GM21367 (cell line): ENCODE data around the gene CYTH1.
"Not testable (repeated sequence)": the region's sequence is repeated elsewhere in the genome, so short reads cannot be mapped to it uniquely, and the experiment has no call there.

ENCODE experiments used
- ATAC-seq: cut with Tn5 transposase; IDR thresholded peaks from one replicate; pipeline ENCODE4 v1.9.1; 2021; ENCODE audit not compliant: unreplicated experiment

Gene CYTH1

GRCh38 chr17:78673395-78673794 lies 108.7 kb downstream of the CYTH1 start:
- ATAC-seq = no peak

- ATAC-seq = no peak
These were observed 109.2 kb downstream of the CYTH1 start for GRCh38 chr17:78672871-78673371.

GRCh38 chr17:78672005-78672404 lies 110.1 kb downstream of the CYTH1 start:
- ATAC-seq = no peak

- ATAC-seq = not testable (repeated sequence)
These were observed 110.4 kb downstream of the CYTH1 start for GRCh38 chr17:78671726-78672001.

- no peak for ATAC-seq
These were observed 111.0 kb downstream of the CYTH1 start for GRCh38 chr17:78670850-78671725.

DNA sequence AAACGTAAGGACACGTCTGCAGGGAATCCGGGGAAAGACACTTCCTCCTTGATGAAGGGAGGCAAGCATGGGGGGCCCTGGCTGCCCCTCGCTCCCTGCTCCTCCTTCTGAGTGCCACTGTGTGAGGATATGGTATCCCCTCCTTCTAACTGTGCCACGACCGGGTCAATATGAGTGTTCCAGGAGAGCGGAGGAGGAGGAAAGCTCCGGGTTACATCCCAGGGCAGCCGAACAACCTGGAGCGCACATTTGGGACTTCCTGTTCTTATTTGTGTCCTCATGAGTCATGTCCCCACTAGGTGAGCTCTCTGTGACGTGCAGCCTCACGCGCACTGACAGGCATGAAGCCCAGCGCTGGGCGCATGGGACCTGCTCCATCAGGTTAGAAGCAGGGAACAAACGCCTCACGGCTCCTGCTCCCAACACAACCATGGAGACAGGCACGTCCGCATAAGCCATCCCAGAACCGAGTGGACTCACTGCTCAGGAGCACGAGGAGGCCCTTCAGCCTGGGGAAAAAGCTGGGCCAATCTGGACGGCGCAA lies 112.0 kb downstream of the CYTH1 start:
- no peak for ATAC-seq

GRCh38 chr17:78669256-78669974 lies 112.7 kb downstream of the CYTH1 start:
- ATAC-seq = no peak

GRCh38 chr17:78668847-78669246 lies 113.2 kb downstream of the CYTH1 start:
- ATAC-seq = no peak

- no peak for ATAC-seq
These were observed 114.1 kb downstream of the CYTH1 start for GRCh38 chr17:78667741-78668640.

DNA sequence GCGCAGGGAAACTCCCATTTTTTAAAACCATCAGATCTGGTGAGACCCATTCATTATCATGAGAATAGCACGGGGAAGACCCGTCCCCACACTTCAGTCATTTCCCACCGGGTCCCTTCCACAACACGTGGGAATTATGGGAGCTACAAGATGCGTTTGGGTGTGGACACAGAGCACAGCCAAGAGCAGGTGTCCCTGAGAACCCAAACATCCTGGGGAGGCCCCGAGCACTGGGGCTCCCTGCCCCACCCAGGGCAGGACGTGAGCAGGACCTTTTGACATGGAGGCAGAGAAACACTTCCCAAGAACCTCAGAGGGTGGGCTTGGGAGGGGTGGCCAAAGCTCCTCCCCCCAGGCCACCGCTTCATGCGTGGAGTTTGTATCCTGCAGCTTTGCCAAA lies 115.0 kb downstream of the CYTH1 start:
- ATAC-seq = no peak

- no peak for ATAC-seq
These were observed 115.8 kb downstream of the CYTH1 start for GRCh38 chr17:78665952-78666920.

DNA sequence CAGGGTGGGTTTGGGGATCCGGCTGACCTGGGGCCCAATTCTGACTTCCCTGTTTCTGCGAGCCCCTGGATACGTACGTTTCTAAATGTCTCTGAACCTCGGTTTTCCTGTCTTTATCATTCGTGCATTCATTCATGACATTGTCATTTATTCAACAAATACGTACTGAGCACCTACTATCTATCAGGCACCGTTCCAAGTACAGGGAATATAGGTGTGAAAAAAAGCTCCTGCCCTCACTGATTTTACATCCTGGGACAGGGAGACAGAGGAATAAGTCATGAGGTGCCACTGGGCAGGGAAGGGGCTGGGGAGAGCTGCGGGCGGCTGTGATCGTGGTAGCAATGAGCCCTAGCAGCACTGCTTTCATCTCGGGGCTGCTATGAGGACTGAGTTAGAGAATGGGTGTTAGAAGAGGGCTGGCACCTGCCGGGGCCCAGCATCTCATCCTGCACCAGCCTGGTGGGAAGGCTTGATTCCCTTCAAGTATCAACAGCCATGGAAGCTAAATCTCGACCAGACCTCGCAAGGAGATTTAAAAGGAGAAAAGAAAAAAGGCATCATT lies 116.6 kb downstream of the CYTH1 start:
- ATAC-seq = no peak

DNA sequence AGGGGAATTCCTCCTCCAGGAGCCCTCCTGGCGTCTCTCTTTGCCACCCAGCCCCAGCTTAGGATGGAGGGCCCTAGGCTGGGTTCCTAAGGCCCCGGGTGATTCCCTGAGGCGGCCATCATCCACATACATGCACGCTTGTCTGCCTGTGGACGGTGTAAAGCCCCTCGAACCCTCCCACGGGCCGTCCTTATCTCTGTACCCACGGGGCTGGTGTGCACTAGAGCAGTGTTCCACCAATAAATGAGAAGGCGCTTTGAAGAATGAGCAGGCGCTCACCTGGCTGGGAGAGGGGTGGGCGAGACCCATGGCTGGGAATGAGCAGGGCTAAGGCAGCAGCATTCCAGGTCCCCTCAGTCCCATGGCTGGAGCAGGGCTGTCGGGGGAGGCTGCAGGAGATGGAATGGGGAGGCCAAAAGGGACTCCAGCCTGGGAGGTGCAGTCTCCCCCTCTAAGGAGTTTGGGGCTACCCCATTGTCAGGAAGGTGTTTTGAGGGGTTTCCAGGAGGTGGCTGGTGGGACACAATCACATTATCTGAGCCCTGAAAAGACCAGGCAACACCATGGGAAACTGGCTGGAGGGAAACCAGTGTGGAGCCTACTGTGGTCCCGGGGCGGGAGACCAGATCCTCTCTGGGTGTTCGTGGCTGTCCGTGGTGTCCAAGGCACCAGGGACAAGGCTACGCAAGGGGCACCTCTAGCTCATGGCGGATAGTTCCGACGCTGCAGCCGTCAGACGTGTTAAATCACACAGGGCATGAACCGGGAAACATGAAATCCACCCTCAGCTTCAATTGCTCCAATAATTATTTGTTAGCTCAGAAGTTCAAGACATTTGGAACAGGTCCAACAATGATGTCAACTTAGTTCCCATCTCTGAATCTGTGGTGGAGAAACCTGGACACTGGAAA lies 117.3 kb downstream of the CYTH1 start:
- ATAC-seq = no peak

GRCh38 chr17:78661093-78661770 lies 120.8 kb downstream of the CYTH1 start:
- ATAC-seq = no peak

GRCh38 chr17:78659546-78659945 lies 122.5 kb downstream of the CYTH1 start:
- no peak for ATAC-seq

DNA sequence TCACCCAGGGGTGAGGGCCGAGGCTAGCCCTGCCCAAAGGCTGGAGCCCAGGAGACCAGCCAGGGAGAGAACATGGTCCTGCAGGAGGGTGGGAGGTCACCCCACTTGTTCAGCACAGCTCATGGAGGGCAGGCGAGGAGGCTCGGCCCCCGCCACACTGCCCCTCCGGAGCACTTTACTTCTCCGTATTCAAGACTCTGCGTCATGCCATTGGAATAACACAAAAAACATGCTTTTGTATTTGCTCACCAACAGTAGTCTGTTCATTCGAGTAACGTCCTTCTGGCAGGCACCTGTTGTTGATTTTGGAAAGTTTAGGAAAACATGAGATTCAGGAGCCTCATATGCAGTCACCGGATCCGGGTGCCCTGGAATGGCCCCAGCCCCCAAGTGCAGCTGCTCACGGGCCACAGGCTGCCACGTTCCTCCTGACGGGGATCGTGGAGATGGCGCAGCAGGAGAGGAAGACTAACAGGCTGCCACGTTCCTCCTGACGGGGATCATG lies 123.7 kb downstream of the CYTH1 start:
- no peak for ATAC-seq

DNA sequence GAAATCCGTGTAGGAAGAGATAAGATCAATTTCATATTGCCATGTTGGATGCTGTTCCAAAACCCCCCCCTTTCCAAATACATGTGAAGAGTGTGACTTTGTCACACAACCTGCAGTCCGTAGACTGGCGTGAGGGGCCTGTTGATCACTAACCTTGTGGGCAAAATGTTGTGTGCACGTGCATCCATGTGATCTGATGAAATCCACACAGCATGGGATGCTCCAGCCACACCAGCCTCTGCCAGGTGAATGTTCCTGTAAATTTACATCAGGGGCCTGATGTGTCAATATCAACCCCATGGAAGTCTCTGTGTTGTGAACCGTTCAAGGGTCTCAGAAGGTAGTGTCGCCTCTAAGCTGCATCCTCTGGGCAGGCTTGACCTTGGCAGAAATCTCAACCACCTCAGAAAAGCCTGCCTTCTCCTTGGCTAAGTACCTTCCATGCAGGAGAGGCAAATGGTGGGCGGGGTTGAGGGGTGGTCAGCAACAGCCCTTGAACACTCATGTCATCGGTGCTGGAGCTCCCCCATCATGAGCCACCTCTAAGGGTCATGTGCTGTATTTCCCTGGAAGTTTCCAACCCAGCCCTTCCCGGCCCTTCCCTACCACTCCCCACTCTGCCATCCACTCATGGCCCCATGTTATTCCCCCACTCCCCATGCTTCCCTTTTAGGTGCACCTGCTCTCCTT lies 126.7 kb downstream of the CYTH1 start:
- no peak for ATAC-seq
